ENCODE results near the gene IMMP2L.

DNA sequence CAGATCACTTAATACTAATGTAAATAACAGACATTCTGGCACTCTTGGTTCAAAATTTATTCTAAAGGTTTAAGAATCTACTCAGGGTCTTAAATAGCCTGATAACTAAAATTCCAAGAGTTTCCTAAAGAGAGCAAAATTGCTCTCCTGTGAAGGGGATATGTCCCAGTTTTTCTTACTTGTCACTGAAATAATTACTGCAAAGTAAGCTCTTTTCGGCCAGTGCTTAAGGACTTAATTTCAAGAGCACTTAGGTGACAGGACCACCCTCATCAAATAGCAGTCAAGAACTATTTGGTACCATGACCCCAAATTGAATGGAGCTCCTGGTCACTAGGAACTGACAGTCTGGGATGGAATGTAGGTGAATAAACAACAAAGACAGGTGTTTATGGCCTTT lies 1.8 kb upstream of the IMMP2L start:
- TF ChIP-seq, protein P1, sequence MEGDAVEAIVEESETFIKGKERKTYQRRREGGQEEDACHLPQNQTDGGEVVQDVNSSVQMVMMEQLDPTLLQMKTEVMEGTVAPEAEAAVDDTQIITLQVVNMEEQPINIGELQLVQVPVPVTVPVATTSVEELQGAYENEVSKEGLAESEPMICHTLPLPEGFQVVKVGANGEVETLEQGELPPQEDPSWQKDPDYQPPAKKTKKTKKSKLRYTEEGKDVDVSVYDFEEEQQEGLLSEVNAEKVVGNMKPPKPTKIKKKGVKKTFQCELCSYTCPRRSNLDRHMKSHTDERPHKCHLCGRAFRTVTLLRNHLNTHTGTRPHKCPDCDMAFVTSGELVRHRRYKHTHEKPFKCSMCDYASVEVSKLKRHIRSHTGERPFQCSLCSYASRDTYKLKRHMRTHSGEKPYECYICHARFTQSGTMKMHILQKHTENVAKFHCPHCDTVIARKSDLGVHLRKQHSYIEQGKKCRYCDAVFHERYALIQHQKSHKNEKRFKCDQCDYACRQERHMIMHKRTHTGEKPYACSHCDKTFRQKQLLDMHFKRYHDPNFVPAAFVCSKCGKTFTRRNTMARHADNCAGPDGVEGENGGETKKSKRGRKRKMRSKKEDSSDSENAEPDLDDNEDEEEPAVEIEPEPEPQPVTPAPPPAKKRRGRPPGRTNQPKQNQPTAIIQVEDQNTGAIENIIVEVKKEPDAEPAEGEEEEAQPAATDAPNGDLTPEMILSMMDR (IDR thresholded peaks at IDR 0.05; ENCODE audit: insufficient read depth, low read length, poor library complexity, severe bottlenecking), result no peak
- TF ChIP-seq EZH2phosphoT487 (conservative IDR thresholded peaks at IDR 0.05; ENCODE audit: low read length), result no peak

All from SU-DHL-6 (cell line).